ENCODE measurements around the gene ATP10A. TPM values are rescaled to one million over a fixed set of nuclear protein-coding genes. Genes with fewer than 3 reads are reported as not detected.

ATP10A gene
- total RNA-seq, 4 donors from 2014 or later, result 8.4 to 19.3 (median 16.5) TPM

- ATAC-seq (ENCODE audit: low FRiP score), result no peak
- no peak for TF ChIP-seq CTCF (IDR thresholded peaks at IDR 0.05)
- no peak for DNase-seq (ENCODE audit: low spot score)
These were observed 187.7 kb downstream of the ATP10A start for GRCh38 chr15:25675396-25675795.

- no peak for ATAC-seq (ENCODE audit: low FRiP score)
- no peak for DNase-seq (ENCODE audit: low spot score)
- no peak for TF ChIP-seq CTCF (IDR thresholded peaks at IDR 0.05)
These were observed 188.2 kb downstream of the ATP10A start for GRCh38 chr15:25674913-25675312.

GRCh38 chr15:25673972-25674371 is 189.2 kb downstream of the ATP10A start:
- no peak for TF ChIP-seq CTCF (IDR thresholded peaks at IDR 0.05)
- DNase-seq (ENCODE audit: low spot score) (no peak), ATAC-seq (ENCODE audit: low FRiP score) (no peak)

DNA sequence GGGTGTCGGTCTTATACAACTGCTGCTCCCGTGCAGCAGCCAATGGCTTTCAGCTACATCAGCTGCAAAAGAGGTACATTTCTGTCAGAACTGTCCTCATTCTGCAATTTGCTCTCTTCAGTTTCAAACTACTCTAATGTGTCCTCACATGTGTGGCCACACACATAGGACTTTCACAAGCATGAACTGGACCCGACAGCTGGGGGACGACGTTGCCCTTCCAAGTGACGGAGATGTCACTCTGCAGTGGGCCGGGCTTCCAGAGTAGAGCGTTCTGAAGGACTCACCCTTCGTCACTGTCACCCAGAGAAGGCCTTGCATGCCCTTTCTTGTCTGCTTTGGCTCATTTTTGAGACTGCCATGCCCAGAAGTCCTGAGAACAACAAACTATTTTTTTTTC is 189.8 kb downstream of the ATP10A start:
- TF ChIP-seq CTCF (IDR thresholded peaks at IDR 0.05), result no peak
- DNase-seq (ENCODE audit: low spot score), result no peak
- ATAC-seq (ENCODE audit: low FRiP score), result no peak

- DNase-seq (ENCODE audit: low spot score), result no peak
- ATAC-seq (ENCODE audit: low FRiP score), result no peak
These were observed 192.0 kb downstream of the ATP10A start for GRCh38 chr15:25671132-25671531.

DNA sequence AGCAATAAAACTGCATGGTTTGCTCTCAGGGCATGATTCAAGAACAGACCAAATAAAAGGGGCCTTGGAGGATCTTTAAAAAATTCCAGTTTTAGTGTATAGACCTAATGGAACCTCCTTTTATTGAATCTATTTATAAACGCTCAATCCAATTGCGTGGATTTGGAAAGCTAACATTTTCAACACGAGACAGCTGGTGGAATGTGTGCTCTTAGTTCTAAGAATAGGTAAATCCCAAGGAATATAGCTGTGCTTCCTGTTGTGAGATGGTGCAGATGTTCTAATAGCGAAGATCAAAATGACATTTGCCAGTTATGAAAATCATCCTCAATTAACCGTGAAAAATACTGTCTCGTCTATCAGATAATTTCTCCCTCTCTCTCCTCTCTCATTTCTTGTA is 192.5 kb downstream of the ATP10A start:
- no peak for DNase-seq (ENCODE audit: low spot score)
- ATAC-seq (ENCODE audit: low FRiP score), result no peak
- no peak for TF ChIP-seq CTCF (IDR thresholded peaks at IDR 0.05)

More at GRCh38 chr15:25671132-25671531, 192.0 kb downstream of the ATP10A start:
- TF ChIP-seq CTCF (IDR thresholded peaks at IDR 0.05), result no peak

GRCh38 chr15:25670025-25670554 is 193.0 kb downstream of the ATP10A start:
- no peak for DNase-seq (ENCODE audit: low spot score)
- no peak for TF ChIP-seq CTCF (IDR thresholded peaks at IDR 0.05)
- no peak for ATAC-seq (ENCODE audit: low FRiP score)
